ENCODE results near the gene FMNL2.
A peak's percentile ranks its signal among the peaks of the same experiment; 100 is the strongest.

The FMNL2 gene

DNA sequence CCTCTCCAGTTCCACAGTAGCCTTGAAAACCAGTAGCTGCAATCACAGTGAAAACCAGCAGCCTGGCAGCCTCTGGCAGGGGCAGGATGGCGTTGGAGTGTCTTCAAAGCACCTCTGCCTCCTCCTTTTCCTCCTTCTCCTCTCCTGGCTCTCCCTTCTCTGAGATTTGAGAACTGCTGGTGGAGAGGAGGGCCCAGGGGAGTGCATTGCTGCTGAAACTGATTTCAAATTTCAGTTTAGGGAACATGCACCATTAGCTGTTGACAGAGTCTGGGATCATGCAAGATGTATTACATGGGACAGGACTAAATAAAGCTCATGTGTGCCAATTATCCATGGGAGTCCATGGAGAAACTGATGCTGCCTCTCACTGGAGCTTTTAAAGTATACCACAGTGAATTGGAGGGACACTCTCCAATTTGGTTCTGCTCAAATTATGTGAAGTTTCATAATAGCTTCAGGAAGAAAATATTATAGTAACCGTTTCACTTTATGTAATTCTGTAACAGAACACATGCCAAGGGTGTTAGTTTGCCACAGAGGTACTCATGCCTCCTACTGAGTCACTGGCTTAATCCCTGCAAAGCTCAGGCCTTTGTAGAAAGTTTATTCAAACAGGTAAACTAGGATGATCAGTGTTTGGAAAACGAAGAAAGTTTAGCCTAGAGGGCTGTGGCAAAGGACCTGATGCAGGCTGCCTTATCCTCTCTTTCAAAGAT, 236.2 kb downstream of the FMNL2 start:
- DNase-seq (ENCODE audit: low read depth in 2 of 2, low spot score in 1 of 2): no peak

DNA sequence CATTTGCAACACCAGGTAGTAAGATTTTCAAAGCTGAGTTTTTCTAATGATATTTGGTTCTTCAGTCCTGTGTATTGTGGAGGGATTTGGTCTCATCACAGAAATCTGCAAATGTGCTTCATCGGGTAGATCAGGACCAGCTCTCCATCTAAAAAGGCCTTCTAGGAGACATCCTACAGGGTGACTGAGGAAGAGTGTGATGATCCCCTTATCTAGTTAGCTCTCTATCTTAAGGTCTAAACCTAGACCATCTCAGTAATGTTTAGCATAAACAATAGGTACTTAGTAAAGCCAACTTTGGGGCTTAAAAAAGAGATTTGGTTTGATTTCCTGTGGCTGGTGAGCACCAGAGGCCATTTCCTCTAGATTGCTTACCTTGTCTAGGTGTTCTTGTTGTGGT, 237.1 kb downstream of the FMNL2 start:
- DNase-seq (ENCODE audit: low read depth in 2 of 2, low spot score in 1 of 2): no peak

DNA sequence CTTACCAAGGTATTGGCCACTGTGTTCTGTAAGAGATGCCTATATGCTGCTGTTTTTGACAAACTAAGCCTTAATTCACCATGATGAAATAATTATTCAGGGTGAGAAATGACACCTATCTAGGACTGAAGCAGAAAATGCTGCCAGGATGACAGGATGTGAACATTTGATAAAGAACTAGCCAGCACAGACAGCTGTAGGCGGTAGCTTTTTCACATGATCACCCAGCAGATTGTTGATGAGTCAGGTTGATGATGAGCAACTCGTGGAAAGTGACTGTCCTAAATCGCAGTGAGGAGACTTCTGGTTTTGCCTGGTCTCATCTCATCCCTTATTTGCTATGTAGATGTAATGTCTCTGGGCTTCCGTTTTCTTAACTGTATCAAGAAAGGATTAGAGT, 238.2 kb downstream of the FMNL2 start:
- peak; percentile 5 to 8 for DNase-seq (ENCODE audit: low read depth in 2 of 2, low spot score in 1 of 2)

GRCh38 chr2:152577579-152577978, 242.6 kb downstream of the FMNL2 start:
- DNase-seq (ENCODE audit: low read depth in 2 of 2, low spot score in 1 of 2): no peak

- no peak for DNase-seq (ENCODE audit: low read depth in 2 of 2, low spot score in 1 of 2)
These were observed 243.6 kb downstream of the FMNL2 start for GRCh38 chr2:152578573-152578972.

DNA sequence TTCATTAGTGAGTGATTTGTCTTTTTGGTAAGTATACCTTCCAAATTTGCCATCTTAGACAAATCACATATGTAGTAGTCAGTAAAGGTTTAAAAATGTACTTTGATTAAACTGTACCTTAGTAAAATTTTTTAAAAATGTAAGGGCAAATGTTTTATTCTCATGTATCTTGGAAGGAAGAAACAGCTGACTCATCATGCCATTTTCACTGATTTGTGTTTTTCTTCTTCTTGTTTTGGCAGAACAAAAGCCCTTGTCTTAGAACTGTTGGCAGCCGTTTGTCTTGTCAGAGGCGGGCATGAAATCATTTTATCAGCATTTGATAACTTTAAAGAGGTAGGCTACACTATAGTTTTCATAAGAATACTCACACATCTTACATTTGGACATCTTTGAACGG, 245.7 kb downstream of the FMNL2 start:
- no peak for DNase-seq (ENCODE audit: low read depth in 2 of 2, low spot score in 1 of 2)

GRCh38 chr2:152581360-152581759, 246.4 kb downstream of the FMNL2 start:
- DNase-seq (ENCODE audit: low read depth in 2 of 2, low spot score in 1 of 2): no peak

DNA sequence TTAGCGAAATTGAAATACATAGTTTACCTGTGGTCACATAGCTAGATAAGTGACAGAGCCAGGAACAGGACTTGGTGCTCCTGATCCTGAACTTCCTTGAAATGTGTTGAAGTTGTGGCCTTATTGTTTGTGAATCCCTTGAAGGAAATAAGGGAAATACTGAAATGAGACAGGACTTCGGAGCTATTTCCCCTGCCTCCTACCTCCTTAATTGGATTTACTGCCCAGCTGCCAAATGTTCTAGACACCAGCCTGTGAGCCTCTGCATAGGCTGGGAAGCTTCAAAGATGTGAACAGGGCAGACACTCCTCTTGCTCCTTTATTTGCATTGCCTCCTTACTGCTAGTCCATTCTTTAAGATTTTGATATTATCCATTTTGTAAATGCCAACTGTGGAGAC, 247.1 kb downstream of the FMNL2 start:
- DNase-seq (ENCODE audit: low read depth in 2 of 2, low spot score in 1 of 2): no peak

- no peak for DNase-seq (ENCODE audit: low read depth in 2 of 2, low spot score in 1 of 2)
These were observed 248.7 kb downstream of the FMNL2 start for GRCh38 chr2:152583512-152584229.

GRCh38 chr2:152584301-152584700, 249.3 kb downstream of the FMNL2 start:
- DNase-seq (ENCODE audit: low read depth in 2 of 2, low spot score in 1 of 2): no peak

DNA sequence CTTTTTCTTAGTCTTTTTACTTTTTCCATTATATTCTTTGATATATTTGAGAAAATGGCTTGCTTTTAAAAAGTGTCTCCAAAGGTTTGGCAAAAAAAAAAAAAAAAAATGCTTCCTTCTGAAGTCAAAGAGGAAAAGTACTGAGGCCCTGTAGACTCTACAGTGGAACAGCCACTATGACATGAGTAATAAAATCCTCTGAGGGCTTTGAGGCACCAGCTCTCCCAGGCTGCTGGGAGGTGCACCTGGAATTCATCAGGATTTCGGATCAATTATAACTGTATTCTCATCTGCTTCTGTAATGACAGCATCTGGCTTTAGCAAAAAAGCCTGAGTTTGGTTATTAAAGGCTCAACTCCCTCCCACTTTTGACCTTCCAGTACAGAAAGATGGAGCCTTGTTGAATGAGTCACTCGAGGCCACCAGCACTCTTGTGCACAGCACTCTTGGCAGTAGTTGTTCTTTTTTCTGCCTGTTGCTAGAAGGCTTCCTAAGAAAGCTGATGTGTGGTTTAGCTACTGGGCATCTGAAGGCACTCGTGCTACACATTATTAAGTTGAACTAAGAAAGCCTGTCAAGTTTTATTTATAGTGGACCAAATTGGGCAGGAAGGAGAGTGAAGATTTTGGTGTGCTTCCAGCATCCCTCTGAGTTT, 251.0 kb downstream of the FMNL2 start:
- DNase-seq (ENCODE audit: low read depth in 2 of 2, low spot score in 1 of 2): no peak

DNA sequence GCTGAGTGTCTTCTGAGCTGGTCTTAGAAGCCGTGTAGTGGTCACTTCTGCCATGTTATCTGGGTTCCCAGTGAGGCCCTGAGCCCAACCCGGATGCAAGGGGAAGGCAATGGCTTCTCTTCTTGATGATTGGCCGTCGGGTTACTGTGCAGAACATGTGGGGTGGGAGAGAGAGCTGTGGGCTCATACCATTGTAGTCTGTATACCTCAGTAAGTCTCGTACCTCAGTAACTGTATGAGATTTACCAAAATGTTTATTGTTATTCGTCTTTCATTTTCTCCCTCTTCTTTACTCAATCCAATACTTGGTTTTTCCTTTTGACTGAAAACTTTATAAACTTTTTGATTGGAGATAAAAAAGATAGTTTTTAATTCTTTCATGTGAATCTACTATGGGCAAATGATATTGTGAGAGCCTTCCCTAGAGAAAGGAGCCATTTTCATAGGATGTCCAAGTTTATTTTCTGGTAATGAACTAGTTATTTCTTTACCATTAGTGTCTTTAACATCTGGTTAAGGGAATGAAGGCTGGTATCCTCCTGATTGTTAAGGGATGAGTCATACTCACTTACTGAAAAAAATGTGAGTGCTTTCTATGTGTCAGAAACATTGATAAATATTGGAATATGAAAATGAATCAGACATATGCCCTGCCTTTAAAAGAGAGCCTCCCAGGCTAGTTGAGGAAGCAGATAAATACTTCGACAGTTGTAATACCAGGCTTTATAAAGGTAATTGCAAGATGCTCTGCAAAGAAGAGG, 252.4 kb downstream of the FMNL2 start:
- no peak for DNase-seq (ENCODE audit: low read depth in 2 of 2, low spot score in 1 of 2)

DNA sequence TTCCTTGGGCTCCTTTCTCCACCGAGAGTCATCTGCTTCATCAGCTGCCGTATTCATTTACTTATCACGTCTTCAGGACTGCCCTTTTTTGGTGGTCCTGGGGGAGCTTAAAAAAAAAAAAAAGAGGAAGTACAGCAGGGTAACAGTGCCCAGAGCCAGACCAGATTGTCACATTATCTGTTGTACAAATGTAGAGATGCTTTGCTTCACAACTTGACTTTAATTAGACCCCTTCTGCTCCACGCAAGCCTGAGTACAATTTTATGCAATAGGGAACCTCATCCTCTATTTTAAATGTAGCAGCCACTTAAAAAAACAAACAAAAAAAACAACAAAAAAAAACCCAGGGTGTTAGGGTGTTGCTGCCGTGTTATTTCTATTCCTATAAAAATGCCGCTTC, 254.0 kb downstream of the FMNL2 start:
- no peak for DNase-seq (ENCODE audit: low read depth in 2 of 2, low spot score in 1 of 2)

DNA sequence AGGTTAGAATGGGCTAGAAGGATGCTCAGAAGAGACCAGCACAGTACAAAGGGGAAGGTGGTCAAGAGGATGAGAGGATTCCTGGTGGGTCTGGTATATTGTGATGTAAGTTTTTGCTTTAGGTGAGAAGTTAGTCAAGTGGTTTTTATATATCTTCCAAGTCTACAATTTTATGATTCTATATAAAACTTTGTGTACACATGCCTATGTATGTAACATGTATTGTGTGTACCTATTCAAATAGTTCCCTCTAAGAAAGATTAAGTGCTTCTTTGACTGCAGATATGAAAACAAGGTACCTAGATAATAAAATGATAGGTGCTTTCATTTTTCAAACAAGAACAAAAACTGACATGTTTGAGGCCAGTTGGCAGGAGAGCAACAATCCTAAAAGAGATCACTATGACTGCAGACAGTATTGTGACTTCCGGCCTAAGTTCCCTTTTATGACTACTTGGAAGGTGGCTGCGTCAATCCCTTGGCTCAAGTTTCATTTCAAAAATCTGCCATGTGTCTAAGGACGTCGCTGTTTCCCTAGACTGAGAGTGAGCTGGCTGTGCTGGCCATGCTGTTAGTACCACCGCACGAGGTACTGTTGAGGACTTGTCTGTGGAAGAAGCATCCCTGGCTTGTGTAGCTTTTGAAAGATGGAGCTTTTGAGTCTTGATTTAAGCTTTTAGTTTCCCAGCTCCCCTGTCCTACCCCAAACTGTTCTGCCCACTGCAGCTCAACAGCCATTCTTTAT, 259.2 kb downstream of the FMNL2 start:
- no peak for DNase-seq (ENCODE audit: low read depth in 2 of 2, low spot score in 1 of 2)

GRCh38 chr2:152594792-152595191, 259.8 kb downstream of the FMNL2 start:
- DNase-seq (ENCODE audit: low read depth in 2 of 2, low spot score in 1 of 2): no peak

DNA sequence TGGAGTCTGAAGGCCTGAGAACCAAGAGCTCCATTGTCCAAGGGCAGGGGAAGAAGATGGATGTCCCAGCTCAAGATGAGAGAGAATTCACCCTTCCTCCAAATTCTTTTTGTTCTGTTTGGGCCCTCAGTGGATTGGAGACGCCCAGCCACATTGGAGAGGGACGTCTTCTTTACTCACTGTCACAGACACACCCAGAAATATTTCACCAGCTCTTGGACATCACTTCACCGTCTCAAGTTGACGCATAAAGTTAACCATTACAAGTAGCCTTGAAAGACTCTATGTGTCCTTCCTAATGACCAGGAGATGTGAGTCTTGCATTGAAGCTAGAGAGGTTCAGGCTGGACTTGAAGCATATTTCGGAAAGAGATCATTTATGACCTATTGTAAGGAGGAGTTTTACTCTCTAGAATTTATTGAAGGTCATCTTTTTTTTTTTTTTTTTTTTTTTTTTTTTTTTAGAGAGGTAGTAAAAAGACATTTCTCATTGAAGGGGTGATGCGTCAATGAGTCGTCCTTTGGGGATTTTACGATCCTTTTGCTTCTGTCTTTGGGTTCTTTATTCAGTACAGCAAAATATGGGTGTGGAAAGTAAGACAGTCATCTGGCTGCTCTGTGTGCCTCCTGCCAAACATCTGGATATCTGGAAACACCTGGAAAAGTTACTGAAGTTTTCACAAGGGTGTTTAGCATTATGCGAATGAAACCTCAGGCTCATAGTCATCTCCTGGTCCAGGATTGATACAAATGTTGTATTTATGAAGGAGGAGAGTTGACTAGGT, 264.2 kb downstream of the FMNL2 start:
- DNase-seq (ENCODE audit: low read depth in 2 of 2, low spot score in 1 of 2): no peak

DNA sequence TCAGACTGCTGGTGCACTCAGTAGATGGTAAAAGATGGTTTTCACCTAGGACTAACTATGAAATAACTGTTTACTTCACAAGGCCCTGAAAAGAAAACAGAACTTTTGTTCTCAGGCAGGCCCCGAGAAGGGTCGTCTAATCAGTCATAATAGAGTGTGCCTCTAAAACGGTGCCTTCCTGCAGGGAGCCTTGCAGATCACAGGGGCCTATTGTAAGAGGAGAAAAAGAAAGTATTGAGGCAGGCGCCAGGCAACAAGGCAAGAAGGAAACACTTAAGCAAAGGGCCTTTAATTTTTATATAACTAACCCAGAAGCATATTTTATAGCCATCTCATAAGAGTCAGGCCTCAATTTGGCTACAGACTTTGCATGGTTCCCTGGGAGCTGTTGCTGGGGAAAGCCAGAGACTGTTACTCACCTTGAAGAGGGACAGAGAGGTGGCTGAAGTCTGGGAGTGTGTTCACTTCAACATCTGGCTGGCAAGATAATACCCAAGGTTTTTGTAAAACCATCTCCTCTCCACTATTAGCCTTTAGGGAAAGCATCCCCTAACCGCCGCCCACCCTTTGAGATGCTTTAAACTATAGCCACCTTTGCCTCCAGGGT, 265.2 kb downstream of the FMNL2 start:
- no peak for DNase-seq (ENCODE audit: low read depth in 2 of 2, low spot score in 1 of 2)

- DNase-seq (ENCODE audit: low read depth in 2 of 2, low spot score in 1 of 2): no peak
These were observed 265.7 kb downstream of the FMNL2 start for GRCh38 chr2:152600697-152601096.

- DNase-seq (ENCODE audit: low read depth in 2 of 2, low spot score in 1 of 2): no peak
These were observed 267.8 kb downstream of the FMNL2 start for GRCh38 chr2:152602750-152603149.

GRCh38 chr2:152603166-152603565, 268.2 kb downstream of the FMNL2 start:
- no peak for DNase-seq (ENCODE audit: low read depth in 2 of 2, low spot score in 1 of 2)

All from stimulated activated CD8-positive, alpha-beta memory T cell treated with anti-CD3 and anti-CD28 coated beads, Interleukin-4, amount 100 ng/mL, for 4 hours (primary cell).